GM19193 (cell line): ENCODE results near the gene MYCBP2.

Source experiments
- POLR2A ChIP-seq: IDR thresholded peaks from 4 replicates; pipeline ENCODE4 v1.6.1; 2011; ENCODE audit not compliant: insufficient read depth, insufficient read length; ENCODE audit errors: extremely low read depth

MYCBP2 gene

DNA sequence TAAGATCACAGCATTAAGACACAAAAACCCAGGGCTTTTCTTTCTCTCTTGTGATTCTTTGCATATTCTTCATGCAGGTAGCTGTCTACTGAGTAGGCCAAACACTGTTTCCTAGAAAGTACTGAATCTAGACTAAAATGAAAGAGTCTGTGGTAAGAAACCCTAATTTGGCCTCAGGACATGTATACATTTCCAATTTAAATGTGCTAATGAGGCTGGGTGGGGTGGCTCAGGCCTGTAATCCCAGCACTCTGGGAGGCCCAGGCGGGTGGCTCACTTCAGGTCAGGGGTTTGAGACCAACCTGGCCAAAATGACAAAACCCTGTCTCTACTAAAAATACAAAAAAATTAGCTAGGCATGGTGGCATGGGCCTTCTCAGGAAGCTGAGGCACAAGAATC is 57.8 kb downstream of the MYCBP2 start:
- TF ChIP-seq POLR2A: no peak

DNA sequence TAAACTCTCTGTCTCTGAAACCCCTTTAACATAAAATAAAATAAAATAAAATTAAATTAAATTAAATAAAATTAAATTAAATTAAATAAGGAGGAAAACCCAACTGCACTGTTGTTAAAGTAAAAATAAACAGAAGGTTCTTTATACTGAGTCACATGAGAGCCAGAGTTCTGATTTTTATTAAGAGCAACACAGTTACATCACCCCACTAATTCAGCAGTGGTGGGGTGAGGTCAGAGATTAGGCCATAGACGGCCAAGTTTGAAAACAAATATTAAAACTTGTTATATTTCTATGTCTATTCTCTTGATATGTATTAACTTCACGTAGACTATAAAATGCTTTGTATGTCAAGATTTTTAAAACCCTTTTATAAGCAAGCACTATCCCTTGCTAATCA is 59.5 kb downstream of the MYCBP2 start:
- TF ChIP-seq POLR2A: no peak

DNA sequence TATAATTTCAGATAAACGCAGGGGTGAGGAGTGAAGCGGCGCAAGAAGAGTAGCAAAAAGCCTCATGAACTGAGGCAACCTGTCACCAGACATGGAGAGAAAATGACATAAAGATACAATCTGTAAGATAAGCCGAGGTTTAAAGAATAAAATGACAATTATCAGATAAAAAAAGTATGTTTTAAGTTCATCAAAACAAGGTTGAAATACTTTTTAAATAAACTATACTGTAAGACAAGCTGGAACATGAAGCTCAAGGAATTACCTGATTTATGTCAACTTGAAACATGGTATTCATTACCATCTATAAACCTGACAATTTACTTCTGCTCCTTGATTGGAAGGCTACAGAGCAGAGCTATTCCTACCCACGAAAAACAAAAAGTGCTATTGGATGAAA is 61.6 kb downstream of the MYCBP2 start:
- no peak for TF ChIP-seq POLR2A

GRCh38 chr13:77262198-77262597 is 64.7 kb downstream of the MYCBP2 start:
- no peak for TF ChIP-seq POLR2A

GRCh38 chr13:77250975-77251374 is 75.9 kb downstream of the MYCBP2 start:
- no peak for TF ChIP-seq POLR2A

DNA sequence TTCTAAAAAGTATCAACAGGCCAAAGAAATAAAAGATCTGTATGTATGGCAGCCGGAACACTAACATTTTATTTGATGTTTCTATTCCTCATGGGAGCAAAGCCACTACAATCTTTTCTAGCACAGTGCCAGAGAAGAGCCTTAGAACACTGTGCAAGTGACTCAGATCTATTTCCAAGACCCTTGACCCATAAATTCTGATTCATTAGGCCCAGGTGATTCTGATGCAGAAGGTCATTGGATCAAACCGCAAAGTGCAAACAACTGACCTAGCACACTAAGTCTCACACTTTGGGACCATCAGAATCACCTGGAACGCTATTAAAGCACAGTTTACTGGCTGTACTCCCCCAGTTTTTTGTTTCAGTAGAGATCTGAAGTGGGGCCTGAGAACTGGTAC is 87.6 kb downstream of the MYCBP2 start:
- TF ChIP-seq POLR2A: no peak

DNA sequence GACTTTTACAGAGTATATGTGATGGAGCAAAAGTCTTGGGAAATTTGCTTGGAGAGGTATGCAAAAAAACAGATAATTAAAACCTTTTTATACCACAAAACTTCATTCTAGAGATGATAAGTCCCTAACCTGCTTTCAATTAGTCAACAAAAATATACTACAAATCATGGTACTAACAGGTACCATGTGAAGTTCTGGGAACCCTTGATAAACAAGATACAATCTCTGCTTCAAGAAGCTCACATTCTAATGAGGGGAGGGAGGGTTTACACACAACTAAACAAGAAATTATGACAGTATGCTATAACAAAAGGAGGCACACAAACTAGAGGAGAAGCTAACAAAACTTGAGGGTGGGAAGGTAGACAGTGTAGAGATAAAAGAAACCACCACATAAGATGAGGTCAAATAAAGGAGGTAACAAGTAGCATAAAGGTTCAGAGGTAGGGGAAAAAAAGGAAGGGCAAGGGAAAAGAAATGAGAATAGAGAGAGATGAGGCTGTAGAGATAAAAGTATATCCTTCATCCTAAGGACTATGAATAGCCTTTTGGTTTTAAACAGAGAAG is 91.4 kb downstream of the MYCBP2 start:
- no peak for TF ChIP-seq POLR2A

- TF ChIP-seq POLR2A: no peak
Measured at GRCh38 chr13:77233159-77233558, 93.7 kb downstream of the MYCBP2 start.

DNA sequence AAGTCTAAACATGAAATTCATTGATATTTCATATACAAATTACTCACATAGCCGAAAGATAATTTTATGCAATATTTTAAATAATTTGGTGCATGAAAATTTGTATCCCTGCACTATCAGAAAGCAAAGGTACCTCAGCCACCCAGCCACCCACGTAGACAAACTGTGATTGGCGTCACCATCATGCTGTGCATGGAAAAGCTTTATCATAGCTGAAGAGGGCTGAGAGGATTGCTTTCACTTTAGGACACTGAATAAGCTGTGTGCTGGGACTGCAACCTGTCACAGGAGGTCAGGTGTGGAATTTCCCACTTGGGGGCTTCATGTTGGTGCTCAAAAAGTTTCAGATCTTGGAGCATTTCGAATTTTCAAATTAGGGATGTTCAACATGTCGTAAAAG is 96.3 kb downstream of the MYCBP2 start:
- TF ChIP-seq POLR2A: no peak

- TF ChIP-seq POLR2A: no peak
Measured at GRCh38 chr13:77225946-77226345, 100.9 kb downstream of the MYCBP2 start.

DNA sequence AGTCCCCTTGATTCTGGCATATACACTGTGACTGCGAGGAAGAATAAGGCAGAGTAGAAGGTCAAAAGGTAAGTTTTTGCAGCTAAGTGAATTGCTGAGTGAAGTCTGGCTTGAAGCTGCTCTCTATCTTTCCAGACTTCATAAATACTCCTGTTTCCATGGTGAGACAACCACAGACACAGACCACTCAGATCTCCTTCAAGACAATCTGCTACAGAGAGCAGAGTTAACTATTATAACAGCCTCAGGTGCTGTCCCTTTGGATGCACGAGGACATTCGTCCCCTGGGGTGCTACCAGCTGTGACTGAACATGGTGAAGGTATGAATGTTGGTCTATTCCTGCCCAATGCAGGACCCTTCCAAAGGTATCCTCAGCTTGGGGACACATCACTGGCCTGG is 104.0 kb downstream of the MYCBP2 start:
- no peak for TF ChIP-seq POLR2A

GRCh38 chr13:77222000-77222690 is 104.7 kb downstream of the MYCBP2 start:
- no peak for TF ChIP-seq POLR2A

GRCh38 chr13:77219401-77219800 is 107.5 kb downstream of the MYCBP2 start:
- TF ChIP-seq POLR2A: no peak

DNA sequence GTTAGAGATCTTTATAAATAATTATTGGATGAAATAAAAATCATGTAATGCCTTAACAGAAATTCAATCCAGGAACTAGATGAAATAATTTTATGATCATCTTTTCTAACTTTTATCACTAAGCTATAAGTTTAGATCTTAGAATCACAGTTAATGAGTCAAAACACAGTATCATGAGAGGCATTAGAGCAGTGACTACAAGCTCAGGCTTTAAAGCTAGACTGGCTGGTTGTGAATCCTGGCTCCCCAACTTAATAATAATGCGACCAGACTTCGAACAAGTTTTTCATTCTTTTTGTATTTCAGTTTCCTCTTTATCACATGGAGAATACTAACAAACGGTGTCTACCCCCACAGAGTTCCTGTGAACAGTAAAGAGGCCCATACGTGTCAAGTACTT is 108.6 kb downstream of the MYCBP2 start:
- no peak for TF ChIP-seq POLR2A

GRCh38 chr13:77215543-77215942 is 111.4 kb downstream of the MYCBP2 start:
- TF ChIP-seq POLR2A: no peak

DNA sequence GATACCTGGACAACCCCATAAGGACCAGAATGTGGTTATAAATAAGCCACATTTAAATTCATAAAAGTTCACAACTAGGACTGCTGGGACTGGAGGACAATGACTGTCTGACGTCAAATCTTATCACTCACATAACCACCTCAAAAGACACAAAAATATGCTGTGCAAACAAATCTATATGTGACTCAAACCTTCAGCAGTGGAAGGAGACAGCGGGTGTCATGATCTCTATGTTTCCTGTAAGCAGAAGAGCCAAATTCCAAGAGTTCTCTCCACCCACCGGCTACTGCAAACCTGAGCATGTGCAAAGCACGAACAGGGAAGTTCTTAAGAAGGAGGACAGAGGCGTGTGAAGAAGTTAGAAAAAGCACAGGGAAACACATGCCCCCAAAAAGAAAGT is 113.2 kb downstream of the MYCBP2 start:
- TF ChIP-seq POLR2A: no peak

DNA sequence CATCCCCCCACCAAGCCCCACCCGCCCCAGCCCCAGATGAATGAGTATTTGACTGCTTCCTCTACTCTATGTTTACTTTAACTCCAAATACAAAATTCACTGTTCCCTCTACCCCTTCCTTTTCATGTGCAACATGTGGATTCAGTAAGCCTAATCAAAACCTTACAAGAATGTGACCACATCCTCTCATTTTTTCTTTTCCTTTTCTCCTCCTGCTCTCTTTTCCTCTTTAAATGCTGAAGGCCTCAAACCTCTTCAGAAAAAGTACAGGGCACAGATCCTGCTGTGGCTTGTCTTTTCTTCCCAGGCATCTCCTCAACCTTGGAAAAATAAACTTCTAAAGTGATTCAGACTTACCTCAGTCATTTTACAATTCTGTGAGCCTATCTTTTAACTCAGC is 119.0 kb downstream of the MYCBP2 start:
- no peak for TF ChIP-seq POLR2A
